GM23248 (cell line): Measurements from ENCODE around the gene SLC1A3. TPM values are rescaled to one million over a fixed set of nuclear protein-coding genes. Genes with fewer than 3 reads are reported as not detected.
A peak's percentile ranks its signal among the peaks of the same experiment; 100 is the strongest.

Experiments
- DNase-seq: peaks from one replicate; pipeline ENCODE4 v3.0.0-alpha.2; 2015
- H2AFZ ChIP-seq: fragments of 200-600 bp; sonication (generic); 2 replicates; pipeline ENCODE4 v1.6.1; 2016; ENCODE audit warnings: antibody characterized with exemption
- H3F3A ChIP-seq: fragments of 200-600 bp; sonication (generic); 2 replicates; pipeline ENCODE4 v1.6.1; 2016; ENCODE audit warnings: mild to moderate bottlenecking, antibody characterized with exemption, mixed run types; ENCODE audit not compliant: insufficient read depth
- H3K27ac ChIP-seq: fragments of 200-600 bp; sonication (generic); 2 replicates; pipeline ENCODE4 v1.5.1; 2016; ENCODE audit warnings: mild to moderate bottlenecking
- H3K27me3 ChIP-seq: fragments of 200-600 bp; sonication (generic); replicated peaks from 2 replicates; pipeline ENCODE4 v1.6.1; 2016; ENCODE audit warnings: mild to moderate bottlenecking; ENCODE audit not compliant: insufficient read depth
- H3K36me3 ChIP-seq: fragments of 200-600 bp; sonication (generic); 2 replicates; pipeline ENCODE4 v1.6.1; 2016; ENCODE audit warnings: low read depth, mild to moderate bottlenecking
- H3K4me1 ChIP-seq: fragments of 200-600 bp; sonication (generic); 2 replicates; pipeline ENCODE4 v1.6.1; 2016; ENCODE audit warnings: mild to moderate bottlenecking; ENCODE audit not compliant: insufficient read depth
- H3K4me2 ChIP-seq: fragments of 200-600 bp; sonication (generic); one replicate; pipeline ENCODE4 v1.6.1; 2016; ENCODE audit warnings: mild to moderate bottlenecking; ENCODE audit not compliant: unreplicated experiment
- H3K4me3 ChIP-seq: fragments of 200-600 bp; sonication (generic); 2 replicates; pipeline ENCODE4 v1.5.1; 2016; ENCODE audit warnings: mild to moderate bottlenecking
- H3K79me2 ChIP-seq: fragments of 200-600 bp; sonication (generic); 2 replicates; pipeline ENCODE4 v1.6.1; 2016; ENCODE audit warnings: mild to moderate bottlenecking; ENCODE audit not compliant: insufficient read depth
- H3K9ac ChIP-seq: fragments of 200-600 bp; sonication (generic); 2 replicates; pipeline ENCODE4 v1.6.1; 2016; ENCODE audit warnings: mild to moderate bottlenecking
- H3K9me2 ChIP-seq: fragments of 200-600 bp; sonication (generic); 2 replicates; pipeline ENCODE4 v1.6.1; 2016; ENCODE audit warnings: mixed run types, mild to moderate bottlenecking, moderate library complexity; ENCODE audit not compliant: insufficient read depth
- H3K9me3 ChIP-seq: fragments of 200-600 bp; sonication (generic); one replicate; pipeline ENCODE4 v1.6.1; 2017; ENCODE audit warnings: low read depth
- H4K20me1 ChIP-seq: fragments of 200-600 bp; sonication (generic); 2 replicates; pipeline ENCODE4 v1.6.0; 2016; ENCODE audit not compliant: insufficient read depth
- EZH2 ChIP-seq: fragments of 200-600 bp; sonication (generic); IDR thresholded peaks from 2 replicates; pipeline ENCODE4 v1.6.1; 2018; ENCODE audit warnings: antibody characterized with exemption, mild to moderate bottlenecking; ENCODE audit not compliant: insufficient read depth, poor library complexity, severe bottlenecking
- EZH2phosphoT487 ChIP-seq: fragments of 200-600 bp; sonication (generic); IDR thresholded peaks from 2 replicates; pipeline ENCODE4 v1.6.1; 2018; ENCODE audit warnings: antibody characterized with exemption, moderate library complexity, mild to moderate bottlenecking, low read depth; ENCODE audit not compliant: insufficient read depth
- WGBS, 2 experiments: methylation state at CpG; one replicate each; pipeline ENCODE4 v1.1.6; 2015 to 2017; ENCODE audit warnings: low lambda C conversion rate in 2 of 2, low coverage in 1 of 2; ENCODE audit errors: missing lambda C conversion rate in 2 of 2; 5-methylcytosine and 5-hydroxymethylcytosine counted together
- in situ Hi-C: fragments of 300-500 bp; cut with MboI; formaldehyde crosslinking; loops from 2 replicates; pipeline ENCODE4 v1.15.0; 2020
- polyA plus RNA-seq: library from polyadenylated mRNA; unstranded; fragments of >200 nt; fragmentation: Nextera tagmentation; extraction: Ambion mirVana; gene quantifications from 2 replicates; pipeline ENCODE4 v1.2.1, GENCODE V29; 2016
- total RNA-seq: library from RNA; depleted of rRNA; stranded (reverse); fragments of >200 nt; shearing (Covaris generic); gene quantifications from 2 replicates; pipeline ENCODE4 v1.2.3, GENCODE V29; 2014

The SLC1A3 gene
- total and polyA plus RNA-seq, 2 experiments from 2014 or later, result 1.7 to 2.5 TPM

DNA sequence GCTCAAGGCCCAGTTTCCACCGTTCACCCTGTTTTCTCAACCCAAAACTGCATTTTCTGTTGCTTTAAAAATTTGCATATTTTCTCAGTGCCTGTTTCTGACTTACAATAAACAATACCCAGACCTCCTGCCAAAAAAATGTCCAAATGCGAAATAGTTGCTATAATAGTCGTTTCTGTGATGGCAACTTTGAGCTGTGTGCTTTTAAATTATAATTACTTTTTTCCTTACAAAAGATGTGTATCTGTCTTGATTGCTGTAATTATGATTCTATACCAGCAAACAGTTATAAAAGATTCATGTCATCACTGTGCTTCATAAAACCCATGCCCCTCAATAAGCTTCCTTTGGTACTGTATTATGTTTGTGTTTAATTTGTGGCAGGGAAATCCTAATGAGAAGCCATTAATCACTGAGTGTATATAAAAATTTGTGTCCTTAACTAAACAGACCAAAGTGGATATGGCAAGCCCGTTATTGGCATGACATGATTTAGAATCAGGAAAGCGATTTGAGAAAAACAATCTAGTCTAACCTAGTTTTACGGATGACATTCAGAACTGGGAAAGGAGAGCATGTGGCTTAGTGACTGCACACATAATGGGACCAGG lies 5.4 kb upstream of the SLC1A3 start:
- H3K27ac ChIP-seq, result no peak overlapping the region
- no peaks in the 10 kb centered on the region for H3K79me2 ChIP-seq
- no peak overlapping the region for H3K4me2 ChIP-seq
- in situ Hi-C loops, result no loop called here
- no peaks in the 10 kb centered on the region for H3K27me3 ChIP-seq
- no peak overlapping the region for H2AFZ ChIP-seq
- no peak overlapping the region for H3K9ac ChIP-seq
- no peak overlapping the region for H3K4me3 ChIP-seq
- peaks cover 14% of the 10 kb centered on the region; the same call in 1 of the 2 replicates for H3F3A ChIP-seq
- DNase-seq, result no peak
- peaks cover 15% of the 10 kb centered on the region; the same call in 1 of the 2 replicates for H3K4me1 ChIP-seq
- TF ChIP-seq EZH2 (no peak), EZH2phosphoT487 (no peak)
- H3K36me3 ChIP-seq, result no peaks in the 10 kb centered on the region
- no peaks in the 10 kb centered on the region for H4K20me1 ChIP-seq
- WGBS, 2 experiments, result 40 to 41% methylated on average over 6 of the region's 6 CpGs
- H3K9me2 ChIP-seq, result no peaks in the 10 kb centered on the region
- H3K9me3 ChIP-seq, result no peaks in the 10 kb centered on the region

DNA sequence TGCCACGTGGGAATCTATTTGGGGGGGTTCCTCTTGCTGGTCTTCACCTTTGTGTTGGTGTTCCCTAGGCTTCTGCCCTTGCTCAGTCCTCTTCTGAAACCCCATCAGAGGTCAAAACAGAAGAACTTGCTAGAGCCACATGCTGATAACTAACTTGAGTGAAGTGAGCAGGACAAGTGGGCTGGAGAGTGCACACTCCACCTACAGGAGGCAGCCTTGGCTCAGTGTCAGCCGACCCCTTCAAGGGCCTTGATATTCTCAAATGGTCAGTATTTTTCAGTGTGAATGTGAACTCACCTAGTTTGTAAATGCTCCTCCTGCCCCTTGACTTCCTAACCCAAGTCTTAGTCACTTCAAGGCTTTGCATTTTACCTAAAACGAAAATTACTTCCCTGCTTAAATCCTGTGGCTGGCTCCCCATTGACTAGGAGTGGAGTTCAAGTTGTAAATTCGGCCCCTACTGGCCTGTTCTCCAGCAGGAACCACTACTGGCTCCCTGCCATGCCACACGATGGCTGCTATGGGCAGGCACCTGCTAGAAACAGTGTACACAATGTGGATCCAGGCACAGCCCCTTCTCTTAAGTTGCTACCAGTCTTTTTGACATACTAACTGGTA lies 3.6 kb upstream of the SLC1A3 start:
- Histone ChIP-seq H3K9ac (no peak overlapping the region), H3F3A (peaks cover 24% of the 10 kb centered on the region; the same call in 1 of the 2 replicates), H3K9me3 (no peaks in the 10 kb centered on the region), H3K9me2 (no peaks in the 10 kb centered on the region), H2AFZ (no peak overlapping the region), H4K20me1 (no peaks in the 10 kb centered on the region), H3K27ac (no peak overlapping the region), H3K27me3 (no peaks in the 10 kb centered on the region), H3K4me1 (peaks cover 19% of the 10 kb centered on the region), H3K79me2 (no peaks in the 10 kb centered on the region), H3K36me3 (no peaks in the 10 kb centered on the region), H3K4me3 (no peak overlapping the region), H3K4me2 (no peak overlapping the region)
- in situ Hi-C loops, result no loop called here
- no peak for DNase-seq
- TF ChIP-seq EZH2phosphoT487 (no peak), EZH2 (no peak)
- WGBS, 2 experiments, result 83 to 87% methylated on average over 5 of the region's 5 CpGs

DNA sequence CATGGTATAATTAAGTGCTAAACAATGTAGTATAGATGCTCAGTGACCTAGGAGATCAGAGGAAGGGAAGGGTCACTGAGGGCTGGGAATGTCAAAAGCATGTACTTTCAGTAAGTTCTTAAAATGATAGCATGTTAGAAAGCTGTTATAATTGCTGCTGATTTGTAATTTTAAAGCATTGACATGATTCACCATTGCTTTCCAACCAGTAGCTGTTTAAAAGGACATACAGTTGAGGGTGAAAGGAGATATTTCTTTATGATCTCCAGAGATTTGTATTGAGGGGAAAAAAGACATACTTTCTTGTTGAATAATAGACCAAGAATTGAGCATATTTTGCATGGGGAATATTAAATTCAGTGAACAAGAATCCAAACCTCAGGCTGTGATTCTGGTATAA lies 1.2 kb upstream of the SLC1A3 start:
- H3K36me3 ChIP-seq, result no peaks in the 10 kb centered on the region
- H3K27ac ChIP-seq, result no peak overlapping the region
- H2AFZ ChIP-seq, result no peak overlapping the region
- H3K4me3 ChIP-seq, result no peak overlapping the region
- no peaks in the 10 kb centered on the region for H3K9me3 ChIP-seq
- DNase-seq, result peak; percentile 35
- H3K4me2 ChIP-seq, result peak overlapping the region; percentile 97
- H3K9ac ChIP-seq, result no peak overlapping the region
- H3F3A ChIP-seq, result peaks cover 24% of the 10 kb centered on the region
- H3K9me2 ChIP-seq, result no peaks in the 10 kb centered on the region
- in situ Hi-C loops, result no loop called here
- no peaks in the 10 kb centered on the region for H3K79me2 ChIP-seq
- no peaks in the 10 kb centered on the region for H4K20me1 ChIP-seq
- no peak for TF ChIP-seq EZH2
- no peak for TF ChIP-seq EZH2phosphoT487
- peaks cover 22% of the 10 kb centered on the region for H3K4me1 ChIP-seq
- no peaks in the 10 kb centered on the region for H3K27me3 ChIP-seq

DNA sequence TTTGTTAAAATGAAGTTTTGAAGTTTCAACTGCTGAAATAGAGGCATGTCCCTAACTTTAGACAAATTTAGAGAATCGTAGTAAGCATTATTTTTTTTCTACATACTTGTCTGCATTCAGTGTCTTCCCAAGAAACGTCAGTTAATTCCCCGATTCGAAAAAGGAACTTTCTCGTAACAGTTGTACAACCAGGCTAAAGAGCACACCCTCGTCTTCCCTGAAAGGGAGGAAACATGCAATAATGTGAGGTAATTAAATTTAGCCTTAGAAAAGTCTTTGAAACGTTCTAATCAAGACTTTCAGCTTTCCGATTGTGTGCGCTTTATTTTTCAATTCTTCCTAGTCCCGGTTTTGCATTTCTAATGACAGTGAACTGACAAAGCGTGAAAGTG lies 374 bp upstream of the SLC1A3 start:
- in situ Hi-C loops, result no loop called here
- Histone ChIP-seq H2AFZ (peak overlapping the region; percentile 92), H3K9ac (peak overlapping the region; percentile 75), H3K27me3 (no peaks in the 10 kb centered on the region), H4K20me1 (no peaks in the 10 kb centered on the region), H3K36me3 (no peaks in the 10 kb centered on the region), H3K79me2 (no peaks in the 10 kb centered on the region), H3K9me2 (no peaks in the 10 kb centered on the region), H3F3A (peaks cover 23% of the 10 kb centered on the region), H3K4me1 (peaks cover 18% of the 10 kb centered on the region), H3K27ac (peak overlapping the region; percentile 50), H3K4me3 (peak overlapping the region; percentile 79), H3K4me2 (peak overlapping the region; percentile 97), H3K9me3 (no peaks in the 10 kb centered on the region)
- WGBS, 2 experiments, result 1 to 2% methylated on average over 11 of the region's 11 CpGs
- DNase-seq, result peak; percentile 19
- no peak for TF ChIP-seq EZH2phosphoT487
- no peak for TF ChIP-seq EZH2
